ENCODE results near the gene VPS26A.

VPS26A gene

DNA sequence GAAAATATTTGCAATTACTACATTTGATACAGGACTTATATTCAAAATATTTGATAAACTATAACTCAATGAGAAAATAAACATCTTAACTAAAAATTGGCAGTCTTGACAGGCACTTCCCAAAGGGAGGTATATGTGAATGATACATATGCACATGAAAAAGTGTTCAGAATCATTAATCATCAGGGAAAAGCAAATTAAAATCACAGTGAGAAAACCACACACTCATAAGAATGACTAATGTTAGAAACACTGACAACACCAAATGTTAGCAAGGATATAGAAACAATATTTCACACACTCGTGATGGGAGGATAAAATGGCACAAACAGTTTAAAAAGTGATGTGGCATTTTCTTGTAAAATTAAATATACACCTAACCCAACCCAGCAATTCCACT, 4.1 kb upstream of the VPS26A start:
- TF ChIP-seq SIN3A (IDR thresholded peaks at IDR 0.05; ENCODE audit: borderline replicate concordance, insufficient read depth, low read length) (no peak), FOXP2 (optimal IDR thresholded peaks at IDR 0.05; ENCODE audit: borderline replicate concordance, extremely low read depth, extremely low read length, insufficient read depth) (no peak), TAF1 (IDR thresholded peaks at IDR 0.05; ENCODE audit: borderline replicate concordance, insufficient read depth, low read length) (no peak), POLR2AphosphoS5 (IDR thresholded peaks at IDR 0.05; ENCODE audit: low read depth, low read length) (no peak)
- TF ChIP-seq, protein P1, sequence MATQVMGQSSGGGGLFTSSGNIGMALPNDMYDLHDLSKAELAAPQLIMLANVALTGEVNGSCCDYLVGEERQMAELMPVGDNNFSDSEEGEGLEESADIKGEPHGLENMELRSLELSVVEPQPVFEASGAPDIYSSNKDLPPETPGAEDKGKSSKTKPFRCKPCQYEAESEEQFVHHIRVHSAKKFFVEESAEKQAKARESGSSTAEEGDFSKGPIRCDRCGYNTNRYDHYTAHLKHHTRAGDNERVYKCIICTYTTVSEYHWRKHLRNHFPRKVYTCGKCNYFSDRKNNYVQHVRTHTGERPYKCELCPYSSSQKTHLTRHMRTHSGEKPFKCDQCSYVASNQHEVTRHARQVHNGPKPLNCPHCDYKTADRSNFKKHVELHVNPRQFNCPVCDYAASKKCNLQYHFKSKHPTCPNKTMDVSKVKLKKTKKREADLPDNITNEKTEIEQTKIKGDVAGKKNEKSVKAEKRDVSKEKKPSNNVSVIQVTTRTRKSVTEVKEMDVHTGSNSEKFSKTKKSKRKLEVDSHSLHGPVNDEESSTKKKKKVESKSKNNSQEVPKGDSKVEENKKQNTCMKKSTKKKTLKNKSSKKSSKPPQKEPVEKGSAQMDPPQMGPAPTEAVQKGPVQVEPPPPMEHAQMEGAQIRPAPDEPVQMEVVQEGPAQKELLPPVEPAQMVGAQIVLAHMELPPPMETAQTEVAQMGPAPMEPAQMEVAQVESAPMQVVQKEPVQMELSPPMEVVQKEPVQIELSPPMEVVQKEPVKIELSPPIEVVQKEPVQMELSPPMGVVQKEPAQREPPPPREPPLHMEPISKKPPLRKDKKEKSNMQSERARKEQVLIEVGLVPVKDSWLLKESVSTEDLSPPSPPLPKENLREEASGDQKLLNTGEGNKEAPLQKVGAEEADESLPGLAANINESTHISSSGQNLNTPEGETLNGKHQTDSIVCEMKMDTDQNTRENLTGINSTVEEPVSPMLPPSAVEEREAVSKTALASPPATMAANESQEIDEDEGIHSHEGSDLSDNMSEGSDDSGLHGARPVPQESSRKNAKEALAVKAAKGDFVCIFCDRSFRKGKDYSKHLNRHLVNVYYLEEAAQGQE (IDR thresholded peaks at IDR 0.05; ENCODE audit: insufficient read depth in 1 of 2, low read depth in 2 of 2, low read length in 2 of 2): no peak

DNA sequence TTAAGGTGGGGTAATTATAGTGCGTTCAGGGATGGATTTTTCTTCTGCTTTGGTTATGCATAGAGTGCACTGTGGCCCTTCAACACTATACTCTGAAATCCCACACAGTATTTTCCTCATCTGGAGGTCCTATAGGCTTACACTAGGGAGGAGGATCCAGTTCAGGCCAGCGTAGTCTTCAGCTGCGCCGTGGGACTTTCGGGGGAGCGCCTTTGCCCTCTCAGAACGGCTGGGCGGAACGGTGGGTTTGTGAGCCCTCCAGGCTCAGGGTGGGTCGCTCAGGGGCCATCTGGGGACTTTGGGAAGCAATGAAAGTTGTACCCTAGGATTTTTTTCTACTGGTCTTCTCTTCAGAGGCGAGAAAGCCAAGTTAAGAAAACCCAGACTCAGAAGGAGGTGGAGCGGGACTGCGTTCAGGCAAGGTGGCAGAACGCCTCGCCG, 652 bp upstream of the VPS26A start:
- TF ChIP-seq POLR2AphosphoS5 (IDR thresholded peaks at IDR 0.05; ENCODE audit: low read depth, low read length): no peak
- no peak for TF ChIP-seq FOXP2 (optimal IDR thresholded peaks at IDR 0.05; ENCODE audit: borderline replicate concordance, extremely low read depth, extremely low read length, insufficient read depth)
- TF ChIP-seq SIN3A (IDR thresholded peaks at IDR 0.05; ENCODE audit: borderline replicate concordance, insufficient read depth, low read length): no peak
- TF ChIP-seq, protein P1 (IDR thresholded peaks at IDR 0.05; ENCODE audit: insufficient read depth in 1 of 2, low read depth in 2 of 2, low read length in 2 of 2): no peak
- no peak for TF ChIP-seq TAF1 (IDR thresholded peaks at IDR 0.05; ENCODE audit: borderline replicate concordance, insufficient read depth, low read length)

DNA sequence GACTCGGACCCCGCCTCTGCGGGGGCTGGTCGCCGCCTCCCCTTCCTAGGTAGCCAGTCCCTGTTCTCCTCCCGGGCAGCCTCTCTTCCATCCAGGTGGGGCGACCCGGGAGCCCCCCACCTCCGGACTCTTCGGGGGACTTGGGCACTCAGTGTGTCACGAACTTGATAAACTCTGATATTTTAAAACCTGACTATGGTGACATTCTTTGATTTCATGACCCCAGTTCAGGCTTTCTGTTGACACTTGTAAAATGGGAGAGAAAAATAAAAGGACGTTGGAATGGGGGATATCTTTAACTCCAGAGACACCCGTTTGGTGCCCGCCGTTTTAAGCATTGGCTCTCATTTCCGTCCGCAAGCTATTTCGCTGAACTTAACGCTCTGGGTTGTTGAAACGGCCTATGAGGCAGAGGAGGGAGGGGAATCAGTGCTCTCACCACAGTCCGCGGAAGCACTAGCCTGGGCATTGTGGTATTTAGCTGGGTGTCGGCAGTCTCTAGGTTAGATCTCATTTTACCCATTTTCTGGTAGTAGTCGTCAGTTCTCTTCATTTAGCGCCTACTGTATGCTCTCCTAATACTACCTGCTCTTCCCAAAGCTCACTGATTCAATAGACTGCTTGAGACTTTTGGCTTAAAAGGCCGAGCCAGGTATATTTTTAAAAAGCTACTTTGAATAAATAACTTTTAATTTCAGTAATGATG, 738 bp downstream of the VPS26A start:
- TF ChIP-seq TAF1 (IDR thresholded peaks at IDR 0.05; ENCODE audit: borderline replicate concordance, insufficient read depth, low read length) (no peak), POLR2AphosphoS5 (IDR thresholded peaks at IDR 0.05; ENCODE audit: low read depth, low read length) (no peak; the same call in 1 of the 2 replicates), FOXP2 (optimal IDR thresholded peaks at IDR 0.05; ENCODE audit: borderline replicate concordance, extremely low read depth, extremely low read length, insufficient read depth) (no peak), SIN3A (IDR thresholded peaks at IDR 0.05; ENCODE audit: borderline replicate concordance, insufficient read depth, low read length) (no peak)
- TF ChIP-seq, protein P1 (IDR thresholded peaks at IDR 0.05; ENCODE audit: insufficient read depth in 1 of 2, low read depth in 2 of 2, low read length in 2 of 2): no peak

DNA sequence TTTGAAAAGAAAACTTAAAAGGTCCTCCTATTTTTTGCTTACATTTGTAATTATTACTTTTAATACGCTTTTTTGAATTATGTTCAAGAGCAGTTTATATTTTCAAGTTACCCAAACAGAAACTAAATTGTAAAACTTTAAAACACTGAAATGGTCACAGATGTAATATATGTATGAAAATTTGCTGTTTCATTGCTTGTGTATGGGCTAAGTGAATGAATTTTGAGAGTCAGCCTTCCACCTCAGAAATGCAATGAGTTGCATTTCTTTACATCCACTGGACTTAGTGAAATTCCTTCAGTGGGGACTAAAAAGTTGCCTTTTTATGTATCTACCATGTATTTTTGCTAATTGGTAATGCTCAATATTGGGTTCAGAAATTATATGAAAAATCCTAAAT, 1.6 kb downstream of the VPS26A start:
- TF ChIP-seq SIN3A (IDR thresholded peaks at IDR 0.05; ENCODE audit: borderline replicate concordance, insufficient read depth, low read length): no peak
- TF ChIP-seq, protein P1 (IDR thresholded peaks at IDR 0.05; ENCODE audit: insufficient read depth in 1 of 2, low read depth in 2 of 2, low read length in 2 of 2): no peak
- no peak for TF ChIP-seq FOXP2 (optimal IDR thresholded peaks at IDR 0.05; ENCODE audit: borderline replicate concordance, extremely low read depth, extremely low read length, insufficient read depth)
- no peak for TF ChIP-seq POLR2AphosphoS5 (IDR thresholded peaks at IDR 0.05; ENCODE audit: low read depth, low read length)

Measured in PFSK-1 (cell line).